ENCODE measurements around the gene CCDC106. TPM values are rescaled to one million over a fixed set of nuclear protein-coding genes. Genes with fewer than 3 reads are reported as not detected.

CCDC106 gene
- total and polyA plus RNA-seq, 2 experiments from 2014 or later, result 42.4 to 43.5 TPM

DNA sequence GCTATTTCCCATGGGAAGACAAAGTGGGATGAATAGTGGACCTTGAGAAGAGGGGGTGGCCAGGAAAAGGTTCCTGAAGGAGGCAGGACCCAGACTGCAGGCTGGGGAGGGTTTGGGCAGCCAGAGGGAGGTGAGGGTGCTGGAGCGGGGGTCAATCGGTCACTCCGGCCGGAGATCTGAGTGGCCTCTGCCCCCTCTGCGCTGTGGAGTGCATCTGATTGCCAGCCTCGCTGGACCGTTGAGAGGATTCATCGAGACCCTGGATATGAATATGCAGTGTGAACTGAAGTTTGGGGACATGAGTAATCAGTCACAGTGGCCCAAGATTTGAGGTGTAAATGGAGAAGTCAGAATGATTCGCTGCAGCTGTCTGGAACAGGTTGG is 12.7 kb upstream of the CCDC106 start:
- H3K27ac ChIP-seq, result peak overlapping the region; percentile 96
- no peak for TF ChIP-seq CTCF (IDR thresholded peaks at IDR 0.05; ENCODE audit: low read depth, low read length)
- DNase-seq (ENCODE audit: low read depth in 1 of 2, low spot score in 1 of 2), result no peak
- H3K27me3 ChIP-seq, result no peaks in the 10 kb centered on the region
- H3K9me3 ChIP-seq (ENCODE audit: low read depth), result no peaks in the 10 kb centered on the region
- peaks cover 5% of the 10 kb centered on the region for H3K4me1 ChIP-seq (ENCODE audit: low read depth)
- peak overlapping the region; percentile 93 for H3K4me3 ChIP-seq
- H3K36me3 ChIP-seq, result no peaks in the 10 kb centered on the region

GRCh38 chr19:55635856-55636440 is 12.1 kb upstream of the CCDC106 start:
- Histone ChIP-seq H3K4me1 (ENCODE audit: low read depth) (peaks cover 5% of the 10 kb centered on the region), H3K36me3 (no peaks in the 10 kb centered on the region), H3K27me3 (no peaks in the 10 kb centered on the region), H3K9me3 (ENCODE audit: low read depth) (no peaks in the 10 kb centered on the region), H3K27ac (no peak overlapping the region), H3K4me3 (peak overlapping the region; percentile 93)
- no peak for TF ChIP-seq CTCF (IDR thresholded peaks at IDR 0.05; ENCODE audit: low read depth, low read length)
- DNase-seq (ENCODE audit: low read depth in 1 of 2, low spot score in 1 of 2), result no peak

DNA sequence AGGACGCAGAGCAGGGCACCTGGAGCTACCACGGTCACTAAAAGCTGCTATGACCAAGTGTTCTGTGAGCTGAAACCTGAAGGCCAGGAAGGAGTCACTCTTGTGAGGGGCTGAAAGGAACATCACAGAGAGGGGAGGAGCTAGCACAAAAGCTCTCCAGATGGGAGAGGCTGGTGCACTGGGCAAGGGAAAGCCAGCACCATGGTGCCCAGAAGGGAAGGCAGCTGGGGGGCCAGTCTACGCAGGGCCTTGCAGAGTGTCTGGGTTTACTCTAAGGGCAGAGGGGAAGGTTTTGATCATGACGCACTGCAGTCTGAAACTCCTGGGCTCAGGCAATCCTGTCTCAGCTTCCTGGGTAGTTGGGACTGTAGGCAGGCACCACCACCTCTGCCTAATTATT is 11.3 kb upstream of the CCDC106 start:
- Histone ChIP-seq H3K27ac (no peak overlapping the region), H3K9me3 (ENCODE audit: low read depth) (no peaks in the 10 kb centered on the region), H3K4me1 (ENCODE audit: low read depth) (peaks cover 5% of the 10 kb centered on the region), H3K36me3 (no peaks in the 10 kb centered on the region), H3K27me3 (no peaks in the 10 kb centered on the region), H3K4me3 (no peak overlapping the region)
- no peak for DNase-seq (ENCODE audit: low read depth in 1 of 2, low spot score in 1 of 2)
- no peak for TF ChIP-seq CTCF (IDR thresholded peaks at IDR 0.05; ENCODE audit: low read depth, low read length)

- Histone ChIP-seq H3K9me3 (ENCODE audit: low read depth) (no peaks in the 10 kb centered on the region), H3K4me1 (ENCODE audit: low read depth) (peaks cover 8% of the 10 kb centered on the region), H3K27me3 (no peaks in the 10 kb centered on the region), H3K4me3 (no peak overlapping the region), H3K36me3 (no peaks in the 10 kb centered on the region), H3K27ac (no peak overlapping the region)
- no peak for TF ChIP-seq CTCF (IDR thresholded peaks at IDR 0.05; ENCODE audit: low read depth, low read length)
- DNase-seq (ENCODE audit: low read depth in 1 of 2, low spot score in 1 of 2), result no peak
Observed at GRCh38 chr19:55637534-55637933, 10.5 kb upstream of the CCDC106 start.

DNA sequence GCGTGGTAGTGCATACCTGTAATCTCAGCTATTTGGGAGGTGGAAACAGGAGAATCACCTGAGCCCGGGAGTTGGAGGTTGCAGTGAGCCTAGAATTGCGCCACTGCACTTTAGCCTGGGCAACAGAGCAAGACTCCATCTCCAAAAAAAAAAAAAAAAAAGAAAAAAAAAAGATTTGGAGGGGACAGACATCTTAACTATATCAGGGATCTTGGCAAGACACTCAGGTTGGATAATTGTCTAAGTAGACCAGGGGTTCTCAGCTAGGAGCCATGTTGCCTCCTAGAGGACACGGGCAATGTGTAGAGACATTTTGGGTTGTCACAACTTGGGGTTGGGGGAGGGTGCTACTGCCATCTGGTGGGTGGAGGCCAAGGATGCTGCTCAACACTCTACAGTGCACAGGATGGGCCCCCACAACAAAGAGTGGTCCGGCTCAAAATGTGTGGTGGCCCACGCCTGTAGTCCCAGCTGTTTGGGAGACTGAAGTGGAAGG is 9.1 kb upstream of the CCDC106 start:
- no peaks in the 10 kb centered on the region for H3K27me3 ChIP-seq
- peak; percentile 38 to 41 for DNase-seq (ENCODE audit: low read depth in 1 of 2, low spot score in 1 of 2)
- H3K9me3 ChIP-seq (ENCODE audit: low read depth), result no peaks in the 10 kb centered on the region
- H3K4me1 ChIP-seq (ENCODE audit: low read depth), result peaks cover 15% of the 10 kb centered on the region
- H3K27ac ChIP-seq, result no peak overlapping the region
- H3K36me3 ChIP-seq, result no peaks in the 10 kb centered on the region
- no peak overlapping the region for H3K4me3 ChIP-seq
- TF ChIP-seq CTCF (IDR thresholded peaks at IDR 0.05; ENCODE audit: low read depth, low read length), result peak; percentile 46

Measured in cardiac muscle cell (in vitro differentiated cells and primary cell).